KOPT-K1 (cell line): Measurements from ENCODE around the gene SIPA1L3.
A peak's percentile ranks its signal among the peaks of the same experiment; 100 is the strongest.

Experiments
- H3K27ac ChIP-seq: fragments of 200-600 bp; sonication (generic); 2 replicates; pipeline ENCODE4 v1.5.1; 2016; ENCODE audit warnings: antibody characterized with exemption, mild to moderate bottlenecking, low read depth, low read length; ENCODE audit not compliant: poor library complexity, severe bottlenecking
- H3K36me3 ChIP-seq: fragments of 200-600 bp; sonication (generic); 2 replicates; pipeline ENCODE4 v1.5.1; 2017; ENCODE audit warnings: antibody characterized with exemption, mild to moderate bottlenecking, low read length, moderate library complexity; ENCODE audit not compliant: insufficient read depth
- H3K9me3 ChIP-seq: fragments of 200-600 bp; sonication (generic); 2 replicates; pipeline ENCODE4 v1.5.1; 2017; ENCODE audit warnings: antibody characterized with exemption, low read length, mild to moderate bottlenecking; ENCODE audit not compliant: insufficient read depth, poor library complexity, severe bottlenecking

The SIPA1L3 gene

DNA sequence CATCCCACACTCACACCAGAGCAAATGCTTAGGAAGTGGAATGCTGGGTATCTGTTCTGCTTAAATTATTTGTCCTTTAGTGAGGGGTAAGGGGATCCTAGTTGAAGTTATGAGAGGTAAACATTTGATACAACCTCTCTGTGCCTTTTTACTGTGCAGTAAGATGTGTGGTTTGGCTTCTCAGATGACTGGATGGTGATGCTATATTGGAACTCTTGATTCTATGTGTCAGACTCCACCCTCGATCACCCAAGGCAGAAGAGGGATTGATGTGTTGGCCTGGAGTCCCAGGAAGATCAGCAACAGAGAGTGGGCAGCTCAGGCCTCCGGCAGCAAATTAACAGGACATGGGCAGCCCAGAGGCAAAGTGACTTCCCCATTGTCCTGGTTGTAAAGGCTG, 66.7 kb downstream of the SIPA1L3 start:
- no peaks in the 10 kb centered on the region for H3K36me3 ChIP-seq
- H3K27ac ChIP-seq: no peak overlapping the region
- H3K9me3 ChIP-seq: peaks cover 20% of the 10 kb centered on the region

DNA sequence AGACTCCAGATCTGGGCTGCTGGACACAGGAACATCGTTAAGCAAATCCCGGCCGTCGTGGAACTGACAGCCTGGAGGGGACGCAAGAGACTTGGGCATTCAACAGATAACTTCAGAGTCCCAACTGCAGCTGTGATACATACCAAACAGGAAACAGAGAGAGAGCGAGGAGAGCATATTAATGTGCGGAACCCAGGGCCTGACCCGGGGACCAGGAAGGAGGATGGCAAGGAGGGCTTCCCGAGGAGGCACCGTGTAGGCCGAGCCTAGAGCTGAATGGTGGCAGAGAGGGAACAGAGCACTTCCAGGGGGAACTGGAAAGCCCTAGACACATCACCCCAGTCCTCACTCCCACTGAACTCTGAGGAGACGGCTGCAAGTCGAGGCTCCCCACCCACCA, 68.1 kb downstream of the SIPA1L3 start:
- peaks cover 20% of the 10 kb centered on the region for H3K9me3 ChIP-seq
- H3K27ac ChIP-seq: no peak overlapping the region
- H3K36me3 ChIP-seq: no peaks in the 10 kb centered on the region

DNA sequence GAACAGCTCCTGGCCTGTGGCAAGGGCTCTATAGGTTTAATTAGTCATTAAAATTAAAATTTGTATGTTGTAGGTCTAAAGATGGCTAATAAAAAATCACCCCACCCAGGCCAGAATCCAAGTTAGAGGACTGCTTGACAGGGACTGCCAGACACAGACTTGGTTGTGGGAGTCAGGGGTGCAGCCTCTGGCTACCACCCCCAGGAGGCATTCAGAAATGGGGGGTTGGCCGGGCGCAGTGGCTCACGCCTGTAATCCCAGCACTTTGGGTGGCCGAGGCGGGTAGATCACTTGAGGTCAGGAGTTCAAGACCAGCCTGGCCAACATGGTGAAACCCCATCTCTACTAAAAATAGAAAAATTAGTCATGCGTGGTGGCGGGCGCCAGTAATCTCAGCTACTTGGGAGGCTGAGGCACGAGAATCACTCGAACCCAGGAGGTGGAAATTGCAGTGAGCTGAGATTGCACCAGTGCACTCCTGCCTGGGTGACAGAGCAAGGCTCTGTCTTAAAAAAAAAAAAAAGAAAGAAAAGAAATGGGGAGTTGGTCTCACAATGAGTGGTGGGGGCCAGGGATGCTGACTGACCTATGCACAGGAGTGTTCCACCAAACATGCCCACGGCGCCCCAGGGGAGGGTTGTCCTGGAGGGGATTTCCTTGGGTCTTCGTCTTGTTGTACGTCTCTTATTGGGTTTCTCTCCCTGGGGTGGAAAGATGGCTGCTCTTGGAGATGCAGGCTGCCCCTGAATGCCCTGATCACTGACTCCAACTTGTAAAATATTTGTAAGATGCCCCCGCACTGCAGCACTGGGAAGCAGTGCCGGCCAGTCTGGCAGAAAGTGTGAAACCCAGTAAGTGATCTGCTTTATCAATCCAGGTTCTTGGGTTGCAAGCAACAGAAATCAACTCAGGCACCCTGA, 68.8 kb downstream of the SIPA1L3 start:
- Histone ChIP-seq H3K27ac (no peak overlapping the region), H3K9me3 (peaks cover 12% of the 10 kb centered on the region), H3K36me3 (no peaks in the 10 kb centered on the region)

DNA sequence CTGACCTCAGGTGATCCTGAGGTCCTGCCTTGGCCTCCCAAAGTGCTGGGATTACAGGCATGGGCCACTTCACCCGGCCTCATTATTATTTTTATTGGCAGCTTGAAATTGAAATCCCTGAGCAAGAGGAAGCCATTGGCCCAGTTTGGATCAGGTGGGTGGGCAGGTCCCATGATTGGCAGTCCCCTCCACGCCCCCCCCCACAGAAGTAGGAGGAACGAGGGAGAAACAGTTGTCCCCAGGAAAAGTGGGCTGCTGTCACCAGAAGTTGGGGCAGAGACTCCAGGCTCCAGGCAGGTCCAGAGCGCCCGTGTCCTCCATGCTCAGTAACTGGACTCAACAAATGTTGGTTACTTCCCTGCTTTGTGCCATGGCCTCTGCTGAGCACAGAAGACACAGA, 70.4 kb downstream of the SIPA1L3 start:
- no peaks in the 10 kb centered on the region for H3K36me3 ChIP-seq
- H3K9me3 ChIP-seq: peaks cover 6% of the 10 kb centered on the region
- H3K27ac ChIP-seq: no peak overlapping the region

DNA sequence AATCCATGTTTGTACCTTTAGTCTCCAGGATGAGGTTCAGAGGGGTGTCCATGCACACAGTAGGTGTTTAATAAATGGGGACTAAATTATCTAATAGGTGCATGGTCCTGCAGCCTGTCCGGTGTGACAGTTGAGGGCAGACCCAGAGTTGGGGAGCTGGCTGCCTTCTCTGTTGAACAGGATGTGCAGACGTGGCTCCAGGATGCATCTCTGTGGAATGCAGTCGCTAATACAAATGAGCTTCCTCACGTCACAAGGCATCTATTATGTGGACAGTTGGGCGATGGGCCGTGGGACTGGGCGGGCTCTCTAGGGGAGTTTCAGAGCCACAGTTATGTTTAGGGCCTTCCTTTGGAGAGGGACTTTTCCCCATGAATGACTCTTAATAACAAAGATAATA, 71.0 kb downstream of the SIPA1L3 start:
- Histone ChIP-seq H3K9me3 (no peaks in the 10 kb centered on the region), H3K27ac (no peak overlapping the region)

DNA sequence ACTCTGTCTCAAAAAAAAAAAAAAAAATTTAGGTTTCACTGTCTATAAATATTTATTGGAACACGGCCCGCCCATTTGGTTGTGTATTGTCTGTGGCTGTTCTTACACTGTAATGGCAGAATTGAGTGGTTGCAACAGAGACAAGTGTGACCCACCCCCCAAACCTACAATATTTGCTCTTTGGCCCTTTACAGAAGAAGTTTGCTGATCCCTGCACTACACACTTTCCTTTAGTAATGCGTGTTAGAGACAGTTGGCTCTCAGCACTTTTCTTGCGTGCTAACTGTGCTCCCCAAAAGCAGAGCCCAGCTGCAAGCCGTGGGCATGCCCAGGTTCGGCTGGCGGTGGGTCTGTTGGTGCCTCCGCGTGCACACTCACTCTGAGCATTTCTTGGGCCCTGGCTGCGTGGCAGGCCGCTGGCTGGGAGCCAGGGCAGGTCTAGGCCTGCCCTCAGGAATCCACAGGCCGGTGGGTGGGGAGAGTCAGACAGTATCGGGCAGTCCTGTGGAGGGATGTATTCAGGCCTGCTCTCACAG, 72.6 kb downstream of the SIPA1L3 start:
- H3K27ac ChIP-seq: no peak overlapping the region
- H3K9me3 ChIP-seq: no peaks in the 10 kb centered on the region
- H3K36me3 ChIP-seq: no peaks in the 10 kb centered on the region

More for the DNA sequence above, 71.0 kb downstream of the SIPA1L3 start:
- H3K36me3 ChIP-seq: no peaks in the 10 kb centered on the region

DNA sequence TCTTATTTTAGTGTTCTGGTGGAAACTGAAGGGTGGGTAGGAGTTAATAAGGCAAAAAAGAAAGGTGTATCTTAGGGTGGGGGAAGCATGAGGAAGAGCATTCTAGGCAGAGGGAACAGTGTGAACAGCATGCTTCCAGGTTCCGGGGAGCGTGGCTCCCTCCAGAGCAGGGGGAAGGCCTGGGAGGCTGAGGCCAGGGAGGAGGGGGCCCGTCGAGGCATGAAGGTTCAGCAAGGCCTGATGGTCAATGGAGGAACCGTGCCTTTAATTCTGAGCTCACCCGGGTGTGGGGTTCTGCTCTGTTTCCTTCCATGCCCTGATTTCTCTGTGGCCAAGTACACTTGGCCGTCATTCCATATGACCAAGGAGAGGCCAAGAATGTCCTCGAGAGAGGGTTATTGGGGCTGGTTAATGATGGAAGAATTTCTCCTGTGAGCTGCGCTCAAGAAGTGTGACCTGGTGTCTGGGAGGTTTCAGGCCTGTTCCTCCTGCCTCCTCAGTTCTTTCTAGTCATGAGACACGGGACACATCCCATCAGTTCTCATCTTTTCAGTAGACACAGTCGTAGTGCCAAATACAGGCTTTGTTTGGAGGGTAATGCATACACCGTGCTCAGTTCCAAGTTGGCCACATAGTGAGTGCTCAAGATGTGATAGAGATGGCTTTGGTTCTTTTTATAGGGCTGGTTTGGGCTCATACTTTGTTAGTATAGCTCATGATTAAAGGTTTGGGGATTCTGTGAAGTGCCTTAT, 73.6 kb downstream of the SIPA1L3 start:
- H3K36me3 ChIP-seq: no peaks in the 10 kb centered on the region
- no peak overlapping the region for H3K27ac ChIP-seq
- no peaks in the 10 kb centered on the region for H3K9me3 ChIP-seq

DNA sequence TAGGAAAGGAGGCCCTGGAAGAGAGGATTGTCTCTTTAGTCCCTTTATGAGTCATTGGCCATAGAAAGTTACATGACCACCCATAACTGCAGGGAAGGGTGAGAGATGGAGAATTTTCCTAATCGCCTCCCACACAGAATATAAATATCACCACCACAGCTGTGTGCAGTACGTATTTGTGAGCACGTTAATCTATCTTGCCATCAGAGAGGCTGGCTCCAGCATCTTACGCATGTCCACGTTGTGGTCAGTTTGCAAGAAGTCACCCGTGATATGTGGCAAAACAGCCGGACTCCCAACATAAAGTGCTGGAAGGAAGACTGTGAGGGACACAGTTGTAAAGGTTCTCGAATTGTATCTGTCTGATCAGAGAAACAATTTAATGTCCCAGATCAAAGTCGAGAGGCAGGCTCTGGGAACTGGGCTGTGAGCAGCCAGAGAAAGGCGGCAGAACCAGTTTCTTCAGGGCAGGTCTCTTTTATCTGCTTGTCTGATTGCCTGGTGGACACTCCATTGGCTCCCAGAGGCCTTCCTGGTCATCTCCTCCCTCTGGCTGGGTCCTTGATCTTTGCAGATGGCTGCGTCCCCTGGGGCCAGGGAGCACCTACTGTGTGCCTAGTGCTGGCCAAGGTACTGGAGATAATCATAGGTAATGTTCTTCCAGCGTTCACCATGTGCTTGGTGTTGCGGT, 74.9 kb downstream of the SIPA1L3 start:
- Histone ChIP-seq H3K9me3 (no peaks in the 10 kb centered on the region), H3K27ac (no peak overlapping the region), H3K36me3 (no peaks in the 10 kb centered on the region)

DNA sequence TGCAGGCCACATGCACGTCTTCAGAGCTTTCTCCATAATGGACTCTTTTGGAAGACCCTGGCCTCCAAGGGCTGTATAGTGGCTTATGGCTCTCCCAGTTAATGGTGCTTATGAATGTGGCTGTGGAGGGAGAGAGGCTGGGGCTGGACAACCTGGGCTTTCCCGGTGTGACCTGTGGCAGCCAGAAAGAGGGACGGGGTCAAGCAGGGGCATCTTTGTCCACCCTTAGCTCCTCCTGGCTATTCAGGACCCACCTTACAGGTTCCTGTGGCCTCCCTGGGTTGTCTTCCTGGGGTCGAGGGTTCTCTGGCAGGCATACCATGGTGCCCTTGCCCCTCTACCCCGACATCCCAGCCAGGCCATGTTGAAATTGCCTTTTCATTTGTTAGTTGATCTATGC, 75.6 kb downstream of the SIPA1L3 start:
- Histone ChIP-seq H3K9me3 (no peaks in the 10 kb centered on the region), H3K36me3 (no peaks in the 10 kb centered on the region), H3K27ac (no peak overlapping the region)

DNA sequence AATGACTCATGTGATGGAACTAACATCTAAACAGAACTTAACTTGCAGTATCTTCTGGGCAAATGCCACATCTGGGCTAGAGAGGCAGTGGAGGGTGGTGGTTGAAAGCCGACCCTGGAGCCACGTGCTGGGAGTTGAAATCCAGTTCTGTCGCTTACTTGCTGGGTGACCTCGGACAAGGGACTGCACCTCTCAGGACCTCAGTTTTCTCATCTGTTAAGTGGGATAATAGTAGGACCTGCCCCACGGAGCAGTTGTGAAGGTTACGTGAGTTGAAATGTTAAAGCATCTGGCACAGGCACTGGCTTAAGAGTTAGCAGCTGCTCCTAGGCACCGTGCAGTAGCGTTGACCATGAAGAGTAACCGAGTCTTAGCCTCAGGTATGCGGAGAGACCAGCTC, 76.1 kb downstream of the SIPA1L3 start:
- H3K9me3 ChIP-seq: no peaks in the 10 kb centered on the region
- no peak overlapping the region for H3K27ac ChIP-seq
- H3K36me3 ChIP-seq: no peaks in the 10 kb centered on the region

DNA sequence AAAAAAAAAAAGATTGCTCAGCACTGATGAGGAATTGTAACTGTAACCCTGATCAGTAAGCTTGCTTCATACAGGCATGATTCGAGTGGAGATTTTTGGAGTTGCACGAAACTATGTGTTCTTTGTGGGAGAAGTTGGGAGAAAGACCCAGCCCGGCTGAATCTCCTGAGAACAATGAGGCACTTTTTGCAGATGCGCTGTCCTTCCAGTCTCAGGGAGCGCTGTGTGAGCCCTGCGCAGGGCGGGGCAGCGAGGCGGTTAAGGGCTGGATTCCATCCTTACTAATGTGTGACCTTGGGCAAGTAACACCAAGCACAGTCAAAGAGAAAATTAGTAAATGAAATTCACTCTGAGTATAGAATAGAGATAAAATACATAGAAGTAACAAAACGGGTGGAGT, 76.9 kb downstream of the SIPA1L3 start:
- Histone ChIP-seq H3K27ac (no peak overlapping the region), H3K9me3 (no peaks in the 10 kb centered on the region), H3K36me3 (no peaks in the 10 kb centered on the region)

DNA sequence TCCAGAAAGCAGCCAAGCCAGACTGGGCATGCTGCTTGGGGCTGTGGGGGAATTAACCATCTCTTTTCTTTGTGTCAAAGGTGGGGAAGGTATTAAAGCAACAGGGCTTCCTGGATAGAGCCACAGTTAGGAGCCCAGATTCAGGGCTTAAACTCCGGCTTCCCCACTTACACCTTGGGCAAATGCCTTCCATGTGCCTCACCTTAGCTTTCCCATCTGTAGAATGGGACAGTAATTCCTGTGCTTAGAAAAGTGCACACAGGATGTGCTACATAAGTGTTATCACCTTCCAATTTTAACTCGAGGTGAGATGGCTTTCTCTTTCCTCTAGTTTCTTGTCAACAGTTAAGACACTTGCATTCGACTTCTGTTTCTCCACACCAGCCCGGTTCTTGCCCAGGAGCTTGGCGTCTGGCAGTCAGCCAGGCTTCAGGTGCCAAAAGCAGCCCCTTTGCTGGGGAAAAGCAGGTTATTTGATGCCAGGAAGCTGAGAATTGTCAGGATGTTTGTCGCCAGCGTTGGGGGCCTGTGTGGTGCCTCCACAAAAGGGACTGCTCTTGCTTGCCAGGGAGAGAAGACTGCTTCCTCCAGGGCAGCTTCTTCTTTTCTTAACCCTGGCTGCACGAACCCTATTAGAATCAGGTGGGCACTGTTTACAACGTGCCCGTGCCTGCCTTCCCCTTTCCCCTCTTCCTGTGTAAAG, 79.2 kb downstream of the SIPA1L3 start:
- no peaks in the 10 kb centered on the region for H3K9me3 ChIP-seq
- peak overlapping the region; percentile 44 for H3K27ac ChIP-seq
- no peaks in the 10 kb centered on the region for H3K36me3 ChIP-seq

DNA sequence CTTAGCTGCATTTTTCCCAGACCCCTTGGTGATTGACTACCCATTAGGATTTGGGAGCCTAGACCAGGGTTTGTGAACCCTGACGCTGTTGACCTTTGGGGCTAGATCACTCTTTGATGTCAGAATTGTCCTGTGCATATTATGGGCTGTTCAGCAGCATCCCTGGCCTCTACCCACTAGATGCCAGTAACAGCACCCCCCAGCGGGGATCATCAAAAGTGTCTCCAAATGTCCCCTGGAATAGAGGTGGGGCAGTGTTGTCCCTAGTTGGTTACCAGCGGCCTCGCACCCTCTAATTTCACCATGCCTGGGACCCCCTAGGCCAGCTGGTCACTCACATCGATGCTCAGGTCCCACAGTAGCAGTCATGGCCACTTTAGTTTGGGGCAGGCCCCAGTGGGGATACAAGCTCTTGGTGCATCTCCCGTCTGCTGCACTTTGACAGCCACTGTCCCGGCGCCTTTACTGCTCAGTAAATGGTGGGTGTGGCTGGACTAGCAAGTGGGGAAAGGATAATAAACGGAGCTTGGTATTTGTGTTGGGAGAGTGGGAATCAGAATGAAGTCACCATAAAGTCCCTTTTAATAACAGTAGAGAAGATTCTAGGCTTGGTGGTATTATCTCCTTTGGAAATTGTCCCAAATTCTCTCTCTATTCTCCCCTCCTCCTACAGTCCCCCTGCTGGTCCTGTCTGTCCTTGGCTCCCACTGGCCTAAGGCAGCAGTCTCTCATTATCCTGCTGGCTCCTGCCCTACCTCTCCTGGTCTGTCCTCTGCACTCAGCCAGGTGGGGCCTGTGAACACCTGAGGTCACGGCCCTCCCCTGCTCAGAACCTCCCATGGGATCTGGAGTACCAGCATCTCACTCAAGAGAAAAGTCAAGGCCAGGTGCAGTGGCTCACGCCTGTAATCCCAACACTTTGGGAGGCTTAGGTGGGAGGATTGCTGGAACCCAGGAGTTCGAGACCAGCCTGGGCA, 80.6 kb downstream of the SIPA1L3 start:
- Histone ChIP-seq H3K36me3 (no peaks in the 10 kb centered on the region), H3K27ac (no peak overlapping the region), H3K9me3 (no peaks in the 10 kb centered on the region)
